ENCODE measurements around the gene CHST14. TPM values are rescaled to one million over a fixed set of nuclear protein-coding genes. Genes with fewer than 3 reads are reported as not detected.

Gene CHST14
- total RNA-seq, 1 donor from 2014 or later = 8.4 TPM

GRCh38 chr15:40443255-40443654 lies 27.5 kb upstream of the CHST14 start:
- no peaks in the 10 kb centered on the region for H3K36me3 ChIP-seq
- H3K4me1 ChIP-seq = peaks cover 72% of the 10 kb centered on the region
- intact Hi-C loops (cut with micrococcal nuclease) = no loop called here
- no peaks in the 10 kb centered on the region for H3K9me3 ChIP-seq (replicated peaks)
- no peak for TF ChIP-seq CTCF (IDR thresholded peaks at IDR 0.05; ENCODE audit: borderline replicate concordance)
- H3K4me3 ChIP-seq = no peak overlapping the region
- no peak for DNase-seq
- H3K27ac ChIP-seq (replicated peaks) = no peak overlapping the region
- no peaks in the 10 kb centered on the region for H3K27me3 ChIP-seq (ENCODE audit: low read depth)

DNA sequence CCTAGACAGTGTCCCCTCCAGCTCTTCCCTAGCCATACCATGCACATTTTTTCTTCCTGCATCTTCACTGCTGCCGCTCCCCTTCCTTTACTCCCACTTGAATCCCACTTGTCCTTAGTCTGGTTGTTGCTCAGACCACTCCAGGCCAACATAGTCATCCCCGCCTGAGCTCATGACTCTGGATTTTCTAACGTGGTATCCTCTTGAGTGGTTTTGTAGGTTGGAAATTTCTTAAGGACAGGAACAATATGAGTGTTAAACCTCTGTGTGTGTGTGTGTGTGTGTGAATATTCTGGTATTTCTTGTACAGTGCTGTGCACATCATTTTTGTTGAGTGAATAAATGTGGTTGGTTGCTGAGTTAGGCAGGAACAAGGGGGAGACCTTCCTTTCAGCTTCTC lies 26.9 kb upstream of the CHST14 start:
- Histone ChIP-seq H3K4me1 (peaks cover 66% of the 10 kb centered on the region), H3K9me3 (replicated peaks) (no peaks in the 10 kb centered on the region), H3K36me3 (no peaks in the 10 kb centered on the region), H3K27me3 (ENCODE audit: low read depth) (no peaks in the 10 kb centered on the region), H3K27ac (replicated peaks) (no peak overlapping the region), H3K4me3 (no peak overlapping the region)
- intact Hi-C loops (cut with micrococcal nuclease) = no loop called here
- no peak for TF ChIP-seq CTCF (IDR thresholded peaks at IDR 0.05; ENCODE audit: borderline replicate concordance)
- DNase-seq = no peak

DNA sequence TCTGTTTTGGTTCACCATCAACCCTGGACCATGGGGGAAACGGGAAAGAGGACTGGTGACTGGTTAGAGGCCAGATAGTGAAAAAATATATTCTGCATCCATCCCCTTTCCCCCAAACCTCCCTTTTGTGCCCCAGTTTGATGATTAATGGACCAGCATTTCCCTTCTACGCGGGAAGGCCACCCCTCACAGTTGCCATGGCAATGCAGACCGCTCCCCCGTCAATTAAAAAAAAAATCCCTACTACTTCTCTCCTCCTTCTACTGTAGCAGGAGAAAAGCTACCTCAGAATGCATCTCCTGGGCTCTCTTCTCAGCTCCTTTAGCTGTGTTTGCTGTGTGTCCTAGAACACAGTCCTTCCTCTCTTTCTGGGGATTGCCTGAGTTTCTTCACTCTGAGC lies 26.0 kb upstream of the CHST14 start:
- no peak overlapping the region for H3K4me3 ChIP-seq
- no peak for TF ChIP-seq CTCF (IDR thresholded peaks at IDR 0.05; ENCODE audit: borderline replicate concordance)
- no peaks in the 10 kb centered on the region for H3K27me3 ChIP-seq (ENCODE audit: low read depth)
- no peak for DNase-seq
- peaks cover 59% of the 10 kb centered on the region for H3K4me1 ChIP-seq
- intact Hi-C loops (cut with micrococcal nuclease) = no loop called here
- no peaks in the 10 kb centered on the region for H3K9me3 ChIP-seq (replicated peaks)
- no peaks in the 10 kb centered on the region for H3K36me3 ChIP-seq
- peak overlapping the region; percentile 51 for H3K27ac ChIP-seq (replicated peaks)

GRCh38 chr15:40445421-40445922 lies 25.3 kb upstream of the CHST14 start:
- no peak for TF ChIP-seq CTCF (IDR thresholded peaks at IDR 0.05; ENCODE audit: borderline replicate concordance)

DNA sequence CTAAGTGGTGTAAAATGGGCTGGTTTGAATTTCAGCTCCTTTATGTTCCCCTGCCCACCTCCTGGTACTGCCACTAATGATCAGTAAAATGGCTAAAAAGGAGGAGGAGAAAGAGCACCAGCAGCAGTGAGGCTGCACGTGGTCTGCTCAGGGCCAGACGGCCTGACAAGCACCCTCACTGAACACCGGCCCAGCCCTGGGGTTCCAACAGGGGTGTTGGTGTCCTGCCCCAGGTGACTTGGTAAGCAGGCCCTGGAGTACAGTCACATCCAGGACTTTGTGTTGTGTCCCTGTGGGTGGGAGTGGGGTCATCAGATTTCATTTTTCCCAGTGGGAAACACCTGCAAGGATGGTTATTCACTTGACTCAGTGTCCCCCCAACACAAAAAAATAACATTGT lies 24.6 kb upstream of the CHST14 start:
- peaks cover 62% of the 10 kb centered on the region for H3K4me1 ChIP-seq
- no peak overlapping the region for H3K4me3 ChIP-seq
- peak overlapping the region; percentile 30 for H3K27ac ChIP-seq (replicated peaks)
- no peaks in the 10 kb centered on the region for H3K36me3 ChIP-seq
- H3K27me3 ChIP-seq (ENCODE audit: low read depth) = no peaks in the 10 kb centered on the region
- H3K9me3 ChIP-seq (replicated peaks) = no peaks in the 10 kb centered on the region
- intact Hi-C loops (cut with micrococcal nuclease) = no loop called here
- DNase-seq = no peak
- TF ChIP-seq CTCF (IDR thresholded peaks at IDR 0.05; ENCODE audit: borderline replicate concordance) = no peak

More at GRCh38 chr15:40445421-40445922, 25.3 kb upstream of the CHST14 start:
- intact Hi-C loops (cut with micrococcal nuclease) = no loop called here
- H3K4me1 ChIP-seq = peaks cover 57% of the 10 kb centered on the region
- no peak for DNase-seq
- H3K27ac ChIP-seq (replicated peaks) = peak overlapping the region; percentile 51
- H3K27me3 ChIP-seq (ENCODE audit: low read depth) = no peaks in the 10 kb centered on the region
- H3K4me3 ChIP-seq = no peak overlapping the region
- H3K36me3 ChIP-seq = no peaks in the 10 kb centered on the region
- no peaks in the 10 kb centered on the region for H3K9me3 ChIP-seq (replicated peaks)

Data from left ventricle myocardium inferior (tissue), 1 donor.